HL-60 (cell line): ENCODE data around the gene H1-8.

Experiments used
- CTCF ChIP-seq: IDR thresholded peaks from one replicate; pipeline ENCODE4 v1.5.1; 2011; ENCODE audit warnings: low read length, control low read depth, inconsistent platforms; ENCODE audit not compliant: insufficient read depth
- GABPA ChIP-seq: IDR thresholded peaks from 2 replicates; pipeline ENCODE4 v1.6.1; 2012; ENCODE audit warnings: low read depth
- POLR2AphosphoS5 ChIP-seq: IDR thresholded peaks from 2 replicates; pipeline ENCODE4 v1.6.1; 2012; ENCODE audit warnings: low read depth
- REST ChIP-seq: IDR thresholded peaks from 2 replicates; pipeline ENCODE4 v1.6.1; 2012; ENCODE audit warnings: low read depth; ENCODE audit not compliant: insufficient replicate concordance

GRCh38 chr3:129514110-129514509, 28.9 kb upstream of the H1-8 start:
- TF ChIP-seq CTCF = no peak
- TF ChIP-seq REST = no peak
- no peak for TF ChIP-seq POLR2AphosphoS5
- TF ChIP-seq GABPA = no peak
